HTR-8/SVneo (cell line): Measurements from ENCODE around the gene DEFB127.
"Not testable (repeated sequence)": the region's sequence is repeated elsewhere in the genome, so short reads cannot be mapped to it uniquely, and the experiment has no call there.

ENCODE experiments used
- DNase-seq: peaks from one replicate; pipeline ENCODE4 v3.0.0; 2011; ENCODE audit warnings: low spot score, mixed read lengths; ENCODE audit not compliant: insufficient read length
- FAIRE-seq: peaks from 2 replicates; lab custom pipeline; 2011; peaks lifted over from hg19 to GRCh38; lab: Jason Lieb, UNC

DEFB127 gene

GRCh38 chr20:157154-157553 lies at the start of gene DEFB127:
Gene DEFB127, plus strand, starts transcription at chr20:157454. Its CDS starts 91 bp downstream, at chr20:157545.
- no peak for DNase-seq

GRCh38 chr20:112396-112795 lies 44.9 kb upstream of the DEFB127 start:
- DNase-seq: no peak
- FAIRE-seq: no peak

More at GRCh38 chr20:157154-157553, at the start of gene DEFB127:
- FAIRE-seq: no peak

- no peak for FAIRE-seq
Measured at GRCh38 chr20:117518-117917, 39.7 kb upstream of the DEFB127 start.

DNA sequence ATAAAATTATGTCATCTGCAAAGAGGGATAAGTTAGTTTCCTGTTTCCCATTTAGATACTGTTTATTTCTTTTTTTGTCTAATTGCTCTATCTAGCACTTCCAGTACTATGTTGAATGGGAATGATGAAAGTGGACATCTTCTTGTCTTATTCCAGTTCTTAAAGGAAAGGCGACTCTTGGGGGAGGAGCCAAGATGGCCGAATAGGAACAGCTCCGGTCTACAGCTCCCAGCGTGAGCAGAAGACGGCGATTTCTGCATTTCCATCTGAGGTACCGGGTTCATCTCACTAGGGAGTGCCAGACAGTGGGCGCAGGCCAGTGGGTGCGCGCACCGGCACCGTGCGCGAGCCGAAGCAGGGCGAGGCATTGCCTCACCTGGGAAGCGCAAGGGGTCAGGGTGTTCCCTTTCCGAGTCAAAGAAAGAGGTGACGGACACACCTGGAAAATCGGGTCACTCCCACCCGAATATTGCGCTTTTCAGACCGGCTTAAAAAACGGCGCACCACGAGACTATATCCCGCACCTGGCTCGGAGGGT lies 27.4 kb upstream of the DEFB127 start:
- FAIRE-seq, DNase-seq: not testable (repeated sequence)

More at GRCh38 chr20:117518-117917, 39.7 kb upstream of the DEFB127 start:
- no peak for DNase-seq

DNA sequence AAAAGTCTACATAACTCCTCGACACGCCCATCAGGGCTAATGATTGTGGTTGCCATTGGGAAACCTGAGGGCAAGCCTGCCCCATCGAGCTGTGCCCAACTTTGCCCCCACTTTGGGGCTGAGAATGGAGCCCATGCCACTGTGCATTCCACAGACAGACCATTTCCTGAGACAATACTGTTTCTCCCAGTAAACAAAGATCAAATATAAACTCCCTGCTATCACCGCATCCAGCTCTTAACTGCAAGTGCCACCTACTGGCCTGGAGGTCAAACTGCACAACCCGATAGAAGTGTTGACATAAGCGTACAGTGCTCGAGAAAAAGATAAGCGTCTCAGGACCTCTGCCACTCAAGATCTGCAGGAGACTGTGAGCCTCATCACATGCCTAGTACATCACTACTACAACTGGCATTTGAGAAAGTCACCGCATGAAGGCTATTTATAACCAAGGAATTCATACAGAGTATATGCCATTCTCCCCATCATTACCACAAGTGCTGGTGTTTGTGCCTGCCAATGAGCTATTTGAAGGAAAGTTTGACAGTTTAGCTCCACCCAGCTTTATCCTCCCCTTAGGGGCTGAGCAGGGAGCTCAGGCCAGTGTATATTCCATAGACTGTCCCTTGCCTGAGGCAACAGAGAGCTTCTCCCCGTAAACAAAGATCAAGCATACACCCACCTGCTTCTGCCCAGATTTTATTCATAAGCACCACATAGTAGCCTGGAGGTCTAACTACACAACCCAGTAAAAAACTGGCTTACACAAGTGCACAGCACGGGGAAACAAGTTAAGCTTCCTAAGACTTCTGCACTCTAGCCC lies 19.4 kb upstream of the DEFB127 start:
- no peak for DNase-seq
- no peak for FAIRE-seq

- FAIRE-seq: no peak
Measured at GRCh38 chr20:142290-142689, 15.0 kb upstream of the DEFB127 start, which contains the start of gene DEFB126. Gene DEFB126, plus strand, starts transcription at chr20:142590. Its CDS starts 39 bp downstream, at chr20:142629.

DNA sequence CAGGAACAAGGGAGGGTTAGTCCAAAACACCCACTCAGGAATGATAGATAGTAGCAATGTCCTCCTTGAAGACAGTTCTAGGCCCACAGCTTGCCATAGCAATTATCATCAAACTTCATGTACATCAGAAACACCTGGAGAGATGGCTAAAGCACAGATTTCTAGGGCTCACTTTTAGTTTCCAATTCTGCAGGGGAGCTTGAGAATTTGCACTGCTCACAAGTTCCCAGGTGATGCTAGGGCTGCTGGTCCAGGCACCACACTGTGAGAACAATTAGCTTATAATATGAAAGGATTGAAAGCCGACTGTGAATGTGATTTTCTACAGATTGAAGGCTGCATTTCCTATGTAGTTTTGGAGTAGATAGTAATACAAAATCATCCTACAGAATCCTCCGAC lies 11.4 kb upstream of the DEFB127 start:
- no peak for FAIRE-seq
- DNase-seq: no peak

More at GRCh38 chr20:142290-142689, 15.0 kb upstream of the DEFB127 start, which contains the start of gene DEFB126:
- DNase-seq: no peak

GRCh38 chr20:152131-152530 lies 5.1 kb upstream of the DEFB127 start:
- FAIRE-seq (no peak), DNase-seq (no peak)

GRCh38 chr20:164618-165017 lies 7.4 kb downstream of the DEFB127 start:
- FAIRE-seq (no peak), DNase-seq (no peak)

- no peak for FAIRE-seq
- no peak for DNase-seq
Measured at GRCh38 chr20:168876-169275, 11.6 kb downstream of the DEFB127 start.

GRCh38 chr20:184288-184687 lies 27.0 kb downstream of the DEFB127 start:
- FAIRE-seq: no peak
- no peak for DNase-seq

DNA sequence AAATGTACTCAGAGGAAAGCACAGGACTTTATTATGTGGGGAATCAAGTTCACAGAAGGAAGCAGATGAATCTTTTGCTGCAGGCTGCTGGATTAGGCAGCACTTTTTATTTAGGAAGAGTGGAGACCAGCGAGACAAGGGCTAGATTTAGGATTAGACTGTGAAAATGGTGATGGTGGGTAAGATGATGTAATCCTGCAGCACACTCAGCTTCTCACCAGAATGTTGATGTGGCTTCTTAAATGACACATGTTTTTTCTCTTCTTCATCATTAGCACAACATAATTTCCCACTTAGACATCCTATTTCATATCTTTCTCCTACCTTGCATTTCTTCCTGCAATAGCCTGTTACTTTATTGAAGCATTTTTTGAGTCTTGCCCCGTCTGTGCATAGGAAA lies 30.5 kb downstream of the DEFB127 start:
- no peak for DNase-seq
- FAIRE-seq: no peak

- FAIRE-seq (no peak), DNase-seq (no peak)
Measured at GRCh38 chr20:189611-190010, 32.4 kb downstream of the DEFB127 start, which contains the start of gene DEFB128. Gene DEFB128, minus strand, starts transcription at chr20:189711. Its CDS starts 88 bp downstream, at chr20:189623.

GRCh38 chr20:198225-198624 lies 41.0 kb downstream of the DEFB127 start:
- DNase-seq (no peak), FAIRE-seq (no peak)

GRCh38 chr20:199996-200395 lies 42.7 kb downstream of the DEFB127 start:
- no peak for FAIRE-seq
- no peak for DNase-seq

DNA sequence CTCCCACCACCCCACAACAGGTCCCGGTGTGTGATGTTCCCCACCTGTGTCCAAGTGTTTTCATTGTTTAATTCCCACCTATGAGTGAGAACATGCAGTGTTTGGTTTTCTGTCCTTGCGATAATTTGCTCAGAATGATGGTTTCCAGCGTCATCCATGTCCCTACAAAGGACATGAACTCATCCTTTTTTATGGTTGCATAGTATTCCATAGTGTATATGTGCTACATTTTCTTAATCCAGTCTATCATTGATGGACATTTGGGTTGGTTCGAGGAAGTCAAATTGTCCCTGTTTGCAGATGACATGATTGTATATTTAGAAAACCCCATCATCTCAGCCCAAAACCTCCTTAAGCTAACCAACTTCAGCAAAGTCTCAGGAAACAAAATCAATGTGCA lies 46.4 kb downstream of the DEFB127 start:
- FAIRE-seq, DNase-seq: not testable (repeated sequence)
